Mucosa of gallbladder (tissue), 1 donor: ENCODE results near the gene DUSP16. TPM values are rescaled to one million over a fixed set of nuclear protein-coding genes. Genes with fewer than 3 reads are reported as not detected.
A peak's percentile ranks its signal among the peaks of the same experiment; 100 is the strongest.
"Not testable (repeated sequence)": the region's sequence is repeated elsewhere in the genome, so short reads cannot be mapped to it uniquely, and the experiment has no call there.

Source experiments
- DNase-seq: peaks from one replicate; pipeline ENCODE4 v3.0.0-alpha.2; 2020; ENCODE audit warnings: low spot score
- total RNA-seq: library from RNA; stranded (reverse); gene quantifications from one replicate; pipeline ENCODE4 v1.2.1, GENCODE V29; 2021
- donor health status: DM: no; HTN: no; CAD: no.

DUSP16 gene, protein sequence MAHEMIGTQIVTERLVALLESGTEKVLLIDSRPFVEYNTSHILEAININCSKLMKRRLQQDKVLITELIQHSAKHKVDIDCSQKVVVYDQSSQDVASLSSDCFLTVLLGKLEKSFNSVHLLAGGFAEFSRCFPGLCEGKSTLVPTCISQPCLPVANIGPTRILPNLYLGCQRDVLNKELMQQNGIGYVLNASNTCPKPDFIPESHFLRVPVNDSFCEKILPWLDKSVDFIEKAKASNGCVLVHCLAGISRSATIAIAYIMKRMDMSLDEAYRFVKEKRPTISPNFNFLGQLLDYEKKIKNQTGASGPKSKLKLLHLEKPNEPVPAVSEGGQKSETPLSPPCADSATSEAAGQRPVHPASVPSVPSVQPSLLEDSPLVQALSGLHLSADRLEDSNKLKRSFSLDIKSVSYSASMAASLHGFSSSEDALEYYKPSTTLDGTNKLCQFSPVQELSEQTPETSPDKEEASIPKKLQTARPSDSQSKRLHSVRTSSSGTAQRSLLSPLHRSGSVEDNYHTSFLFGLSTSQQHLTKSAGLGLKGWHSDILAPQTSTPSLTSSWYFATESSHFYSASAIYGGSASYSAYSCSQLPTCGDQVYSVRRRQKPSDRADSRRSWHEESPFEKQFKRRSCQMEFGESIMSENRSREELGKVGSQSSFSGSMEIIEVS
- 65.9 TPM for total RNA-seq

DNA sequence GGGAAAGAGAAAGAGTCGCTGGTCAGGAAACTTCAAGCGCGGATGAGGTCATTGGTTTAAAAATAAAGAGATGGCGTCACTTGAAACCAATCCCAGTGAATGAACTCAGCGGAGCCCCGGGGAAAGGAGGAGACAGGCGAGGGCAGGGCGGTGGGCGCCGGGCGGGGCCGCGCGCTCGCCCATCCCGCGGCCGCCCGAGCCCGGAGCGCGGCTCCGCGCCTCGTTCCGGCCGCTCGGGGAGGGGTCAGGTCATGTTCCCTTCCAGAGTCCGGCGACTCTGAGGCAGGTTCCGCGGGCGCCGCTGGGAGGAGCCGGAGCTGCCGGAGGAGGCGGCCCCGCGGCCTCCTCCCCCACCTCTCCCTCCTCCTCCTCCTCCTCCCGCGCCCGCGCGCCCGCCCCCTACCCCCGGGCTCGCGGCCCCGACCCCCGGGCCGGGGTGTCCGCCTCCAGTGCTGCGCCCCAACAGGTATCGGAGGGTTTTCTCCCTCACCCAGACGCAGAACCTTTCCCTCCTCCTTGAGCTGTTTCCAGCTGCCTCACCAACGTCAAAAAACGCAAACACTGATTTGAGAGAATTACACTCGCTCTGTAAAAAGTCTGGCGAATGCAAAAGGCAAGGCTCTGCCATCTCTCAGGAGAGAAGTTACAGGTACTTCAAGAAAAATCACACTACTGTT lies at the start of gene DUSP16:
TSS of gene DUSP16 (minus strand) at position 279 of the 677 bp plus-strand sequence. CDS start 41,765 bp downstream, outside the sequence.
- peak; percentile 94 for DNase-seq

DNA sequence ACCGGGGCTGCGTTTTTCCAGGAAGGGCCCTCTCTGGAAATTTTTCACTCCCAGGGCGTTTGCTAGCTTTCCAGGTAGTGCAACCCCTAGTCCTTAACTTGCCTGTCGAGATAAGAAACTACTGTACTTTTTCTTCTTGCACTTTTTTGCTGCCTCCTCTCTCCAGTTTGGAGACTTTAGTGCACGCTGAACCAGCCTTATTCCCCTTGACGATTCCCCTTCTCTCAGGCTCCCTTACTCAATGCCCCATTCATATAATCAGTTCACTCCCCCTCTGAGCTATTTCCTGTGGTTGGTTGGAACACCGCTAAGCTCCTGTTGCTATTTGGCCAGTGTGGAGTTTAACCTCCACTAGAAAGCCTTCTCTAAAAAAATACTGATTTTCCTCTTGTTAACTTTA lies 49.7 kb upstream of the DUSP16 start:
- no peak for DNase-seq

DNA sequence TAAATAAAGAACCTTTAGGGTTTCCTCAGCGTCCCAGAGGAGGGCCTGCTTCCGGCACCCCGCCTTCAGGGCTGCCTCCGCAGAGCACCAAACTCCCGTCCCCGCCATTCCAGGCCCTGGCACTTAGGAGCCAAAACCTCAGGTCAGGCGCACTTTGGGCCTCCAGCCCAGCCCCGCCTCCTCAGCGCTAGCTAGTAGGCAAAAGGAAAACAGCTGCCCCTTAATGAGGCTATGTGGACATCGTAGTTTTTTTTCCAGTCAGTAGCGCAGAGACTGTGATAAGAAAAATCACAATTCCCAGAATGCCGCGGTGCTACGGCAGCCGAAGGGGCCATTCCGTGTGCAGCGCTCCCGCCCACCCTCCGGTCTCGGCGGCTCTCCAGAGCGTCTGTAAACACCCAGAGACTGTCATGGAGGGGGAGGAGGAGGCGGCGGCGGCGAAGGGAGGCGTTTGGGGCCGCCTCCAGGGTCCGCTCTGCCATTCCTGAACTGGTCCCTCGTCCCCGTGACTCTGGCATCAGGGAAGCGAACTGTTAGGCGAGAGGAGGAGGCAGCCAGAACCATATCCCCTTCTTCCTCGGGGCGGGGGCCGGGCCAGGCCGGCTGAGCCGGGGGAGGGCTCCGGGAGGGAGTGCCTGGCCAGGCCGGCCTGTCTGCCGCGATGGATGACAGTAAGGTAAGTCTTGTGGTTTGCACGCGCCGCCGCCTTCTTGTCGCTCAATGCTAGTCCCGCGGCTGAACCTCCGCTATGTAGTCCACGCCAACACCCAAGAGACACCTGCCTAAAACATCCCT lies 49.0 kb upstream of the DUSP16 start, which contains the start of gene CREBL2:
TSS of gene CREBL2 (plus strand) at position 365 of the 795 bp plus-strand sequence. CDS start at position 662, 297 bp downstream.
- peak; percentile 94 for DNase-seq

DNA sequence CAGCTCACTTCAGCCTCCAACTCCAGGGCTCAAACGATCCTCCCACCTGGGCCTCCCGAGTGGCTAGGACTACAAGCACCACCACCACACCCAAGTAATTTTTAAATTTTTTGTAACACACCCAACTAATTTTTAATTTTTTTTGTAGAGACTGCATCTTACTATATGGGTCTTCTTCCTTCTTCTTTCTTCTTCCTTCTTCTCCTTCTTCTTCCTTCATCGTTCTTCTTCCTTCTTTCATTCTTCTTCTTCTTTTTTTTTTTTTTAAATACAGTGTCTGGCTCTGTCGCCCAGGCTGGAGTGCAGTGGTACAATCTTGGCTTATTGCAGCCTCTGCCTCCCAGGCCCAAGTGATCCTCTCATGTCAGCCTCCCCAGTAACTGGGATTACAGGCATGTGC lies 48.0 kb upstream of the DUSP16 start:
- no peak for DNase-seq

DNA sequence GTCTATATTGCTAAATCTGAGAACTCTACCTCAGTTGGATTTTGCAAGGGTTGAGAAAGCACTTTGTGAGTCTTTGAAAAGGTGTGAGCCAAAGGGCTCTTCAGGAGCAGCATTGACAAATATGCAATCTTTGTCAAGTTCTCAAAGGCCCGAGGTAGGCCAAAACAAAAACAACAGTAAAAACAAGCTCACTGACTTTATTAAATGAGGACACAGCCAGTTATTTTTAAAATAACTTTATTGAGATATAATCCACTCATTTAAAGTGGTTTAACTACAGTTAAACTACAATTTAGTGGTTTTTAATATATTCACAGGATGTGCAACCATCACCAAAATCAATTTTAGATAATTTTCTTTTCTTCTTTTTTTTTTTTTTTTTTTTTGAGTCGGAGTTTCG lies 47.0 kb upstream of the DUSP16 start:
- no peak for DNase-seq

DNA sequence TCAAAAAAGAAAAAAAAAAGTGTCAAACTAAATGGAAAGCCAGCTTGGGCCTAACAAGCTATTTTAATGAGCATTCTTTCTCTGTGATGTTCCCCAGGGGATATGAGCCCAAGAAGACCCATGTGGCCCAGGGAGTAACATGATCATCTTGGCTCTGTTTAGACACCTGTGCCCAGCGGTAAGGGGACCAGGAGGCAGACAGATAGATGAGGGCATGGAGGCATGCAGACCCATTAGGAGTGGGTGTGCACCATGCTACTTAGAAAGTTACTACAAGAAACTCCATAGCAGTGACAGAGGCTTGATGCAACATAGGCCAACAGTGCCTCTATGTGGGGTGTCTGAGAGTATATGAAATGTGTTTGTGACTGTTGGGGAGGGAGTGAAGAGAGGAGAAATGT lies 45.9 kb upstream of the DUSP16 start:
- no peak for DNase-seq

DNA sequence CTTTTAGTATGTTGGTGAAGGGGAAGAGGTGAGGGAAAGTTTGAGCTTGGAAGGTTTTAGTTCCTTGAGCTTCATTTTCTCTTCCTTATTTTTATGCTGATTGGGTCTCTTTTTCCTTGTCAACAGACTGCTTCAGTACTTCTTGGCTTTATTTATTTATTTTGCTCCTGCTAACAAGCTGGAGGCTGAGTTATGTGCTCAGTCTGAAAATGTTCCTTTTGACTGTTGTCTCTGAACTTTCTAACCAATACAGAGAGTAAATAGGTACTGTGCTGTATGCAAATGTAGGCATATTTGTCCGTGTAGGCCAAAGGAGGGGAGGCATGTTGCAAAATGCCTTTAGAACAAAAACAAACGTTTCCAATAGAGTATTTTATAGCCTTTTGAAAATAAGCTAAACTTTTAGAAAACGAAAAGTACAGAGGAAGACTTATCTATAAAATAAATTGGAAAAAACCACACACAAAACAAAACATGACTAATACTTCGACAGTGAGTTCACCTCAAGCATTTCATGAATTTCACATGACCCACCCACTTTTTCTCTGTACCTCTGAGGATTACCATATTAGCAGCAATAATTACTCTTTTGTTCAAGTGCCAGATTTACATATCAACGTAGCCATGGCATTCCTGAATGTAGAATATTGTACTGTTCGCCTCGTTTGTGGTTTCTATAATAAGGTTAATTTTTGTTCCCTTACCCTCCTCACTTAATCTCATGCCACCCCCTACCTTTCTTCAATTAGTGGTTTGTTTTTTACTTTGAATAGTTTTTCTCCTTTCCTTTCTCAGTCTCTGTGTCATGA lies 44.3 kb upstream of the DUSP16 start:
- DNase-seq = no peak

DNA sequence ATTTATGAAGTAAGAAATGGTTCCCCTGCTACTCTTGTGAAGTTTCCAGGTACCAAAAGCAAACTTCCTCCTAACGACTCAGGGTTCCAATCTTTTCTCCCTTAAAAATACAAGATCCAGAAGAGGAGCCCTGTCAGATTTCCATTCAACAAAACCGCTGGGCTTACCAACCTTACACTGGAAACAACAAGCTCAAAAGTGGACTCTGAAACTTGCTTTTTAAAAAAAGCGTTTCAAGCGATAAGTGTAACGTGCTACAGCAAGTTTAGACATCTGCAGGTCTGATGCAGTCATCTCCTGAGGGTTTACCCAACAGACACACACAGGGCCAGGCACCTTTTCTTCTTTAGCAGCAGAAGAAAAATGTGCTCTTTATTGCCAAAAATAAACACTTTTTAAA lies 42.1 kb upstream of the DUSP16 start:
- DNase-seq = no peak

DNA sequence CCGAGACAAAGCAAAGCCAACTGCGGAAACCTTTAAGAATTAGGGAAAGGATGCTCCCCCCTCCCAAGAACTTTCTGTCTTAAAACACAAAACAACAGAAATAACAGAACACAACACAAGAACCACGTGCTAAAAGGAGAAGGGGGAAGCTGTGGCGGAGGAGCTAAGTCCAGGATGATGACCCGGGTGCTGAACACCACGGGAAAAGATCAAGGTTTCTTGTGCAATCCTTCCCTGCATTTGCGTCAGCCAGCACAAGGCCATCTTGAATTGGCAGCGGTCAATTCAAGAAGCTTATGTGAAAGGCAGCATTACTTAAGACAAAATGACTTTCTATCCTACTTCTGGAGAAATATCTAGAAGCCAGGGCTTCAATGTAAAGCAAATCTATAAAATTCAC lies 38.0 kb upstream of the DUSP16 start:
- peak; percentile 38 for DNase-seq

DNA sequence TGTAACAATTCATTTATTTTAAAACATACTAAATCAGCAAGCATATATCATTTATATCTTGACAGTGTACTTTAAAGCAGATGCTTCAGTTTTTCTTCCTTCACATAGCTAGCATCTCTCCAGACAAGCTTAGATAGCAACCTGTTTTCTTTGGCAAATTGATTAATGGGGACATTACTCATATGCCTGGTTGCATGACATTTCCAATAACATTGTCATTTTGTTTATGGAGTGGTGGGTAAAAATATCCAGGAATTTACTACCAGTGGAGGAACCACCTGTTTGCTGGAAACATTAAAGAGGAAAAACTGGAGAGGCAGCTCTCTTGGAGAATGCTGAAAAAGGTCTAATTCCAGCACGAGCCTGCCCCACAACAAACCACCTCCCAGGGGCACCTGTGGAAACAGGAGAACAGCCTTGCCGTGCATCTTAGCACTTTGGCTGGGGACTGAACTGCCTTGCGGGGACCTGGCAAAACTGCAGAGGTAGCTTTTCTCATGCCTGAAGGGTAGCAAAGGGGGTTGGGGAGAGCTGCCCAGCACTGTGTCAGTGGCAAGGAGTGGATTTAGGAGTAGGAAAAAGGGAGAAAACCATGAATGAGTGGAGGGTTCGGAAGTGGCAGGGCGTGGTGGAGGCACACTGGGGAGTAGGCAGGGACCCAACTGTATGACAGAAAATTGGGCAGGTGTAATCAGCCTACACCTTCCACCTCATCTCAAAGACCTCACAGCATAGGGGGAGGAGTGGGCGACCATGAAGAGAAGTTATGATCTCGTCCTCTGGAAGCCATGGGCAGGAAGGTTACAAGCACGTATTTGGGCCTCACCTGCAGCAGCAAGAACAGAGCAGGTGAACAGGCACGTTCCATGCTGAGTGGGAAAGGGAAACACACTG lies 37.3 kb upstream of the DUSP16 start:
- DNase-seq = no peak

DNA sequence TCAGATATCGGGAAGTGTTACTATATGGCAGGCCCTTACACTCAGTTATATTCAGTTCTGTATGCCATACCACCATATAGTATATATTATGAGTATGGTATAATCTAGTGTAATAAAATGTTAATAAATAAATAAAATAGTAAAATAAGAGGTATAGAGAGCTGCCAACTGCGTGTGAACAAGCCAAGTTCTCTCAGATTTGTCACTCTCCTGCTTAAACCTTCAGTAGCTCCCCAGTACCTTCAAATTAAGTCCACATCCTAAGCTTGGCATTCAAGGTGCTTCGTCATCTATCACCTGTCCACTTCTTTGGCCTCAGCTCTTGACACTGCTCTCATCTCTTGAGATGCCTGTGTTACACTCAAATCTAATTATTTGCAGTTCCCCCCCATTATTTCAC lies 36.2 kb upstream of the DUSP16 start:
- DNase-seq = no peak

DNA sequence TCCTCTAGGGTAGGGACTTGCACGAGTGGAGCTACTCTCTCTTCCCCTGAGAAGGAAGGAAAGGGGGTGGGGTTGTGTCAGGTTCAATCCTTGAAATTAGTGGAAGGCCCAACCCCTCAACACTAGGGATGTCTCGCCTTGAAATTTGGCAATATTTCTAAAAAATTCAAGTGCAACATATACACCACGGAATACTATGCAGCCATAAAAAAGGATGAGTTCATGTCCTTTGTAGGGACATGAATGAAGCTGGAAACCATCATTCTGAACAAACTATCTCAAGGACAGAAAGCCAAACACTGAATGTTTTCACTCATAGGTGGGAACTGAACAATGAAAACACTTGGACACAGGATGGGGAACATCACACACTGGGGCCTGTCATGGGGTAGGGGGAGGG lies 33.9 kb upstream of the DUSP16 start:
- DNase-seq = not testable (repeated sequence)

DNA sequence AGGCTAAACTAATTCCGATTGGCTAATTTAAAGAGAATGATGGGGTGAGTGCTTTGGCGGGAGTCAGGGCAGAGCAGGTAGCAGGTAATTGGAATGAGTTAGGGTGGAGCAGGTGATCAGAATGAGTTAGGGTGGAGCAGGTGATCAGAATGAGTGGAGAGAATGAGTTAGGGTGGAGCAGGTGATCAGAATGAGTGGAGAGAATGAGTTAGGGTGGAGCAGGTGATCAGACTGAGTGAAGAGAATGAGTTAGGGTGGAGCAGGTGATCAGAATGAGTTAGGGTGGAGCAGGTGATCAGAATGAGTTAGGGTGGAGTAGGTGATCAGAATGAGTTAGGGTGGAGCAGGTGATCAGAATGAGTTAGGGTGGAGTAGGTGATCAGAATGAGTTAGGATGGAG lies 33.3 kb upstream of the DUSP16 start:
- not testable (repeated sequence) for DNase-seq

DNA sequence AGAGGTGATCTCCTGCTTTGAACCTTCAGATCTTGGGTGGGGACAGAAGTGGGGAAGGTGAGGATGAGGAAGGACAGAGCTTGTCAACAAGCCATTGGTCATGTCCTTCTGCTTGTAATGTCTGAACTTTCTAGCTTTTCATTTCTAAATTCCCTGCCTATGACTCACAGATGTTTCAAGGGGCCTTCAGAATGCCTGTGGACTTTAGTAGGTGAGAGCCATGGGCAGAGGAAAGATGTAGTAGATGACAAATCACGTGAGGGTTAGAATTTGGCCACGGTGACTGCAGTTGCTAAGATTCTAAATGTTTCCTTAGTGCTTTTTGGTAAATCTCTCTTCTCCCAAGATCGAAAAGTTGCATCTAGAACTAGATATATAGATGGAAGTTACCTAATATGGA lies 30.3 kb upstream of the DUSP16 start:
- DNase-seq = no peak

DNA sequence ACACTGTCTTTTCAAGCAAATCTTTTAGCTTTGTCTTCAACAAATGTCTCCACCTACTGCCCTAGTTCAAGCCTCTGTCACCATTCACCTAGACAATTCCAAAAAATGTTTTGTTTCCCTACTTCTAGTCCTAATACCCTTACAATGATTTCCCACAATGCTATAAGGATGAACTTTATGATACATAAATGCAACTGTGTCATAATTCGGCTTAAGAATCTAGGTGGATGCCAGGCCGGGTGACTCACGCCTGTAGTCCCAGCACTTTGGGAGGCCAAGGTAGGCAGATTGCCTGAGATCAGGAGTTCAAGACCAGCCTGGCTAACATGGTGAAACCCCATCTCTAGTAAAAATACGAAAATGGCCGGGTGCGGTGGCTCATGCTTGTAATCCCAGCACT lies 28.3 kb upstream of the DUSP16 start:
- DNase-seq = no peak

DNA sequence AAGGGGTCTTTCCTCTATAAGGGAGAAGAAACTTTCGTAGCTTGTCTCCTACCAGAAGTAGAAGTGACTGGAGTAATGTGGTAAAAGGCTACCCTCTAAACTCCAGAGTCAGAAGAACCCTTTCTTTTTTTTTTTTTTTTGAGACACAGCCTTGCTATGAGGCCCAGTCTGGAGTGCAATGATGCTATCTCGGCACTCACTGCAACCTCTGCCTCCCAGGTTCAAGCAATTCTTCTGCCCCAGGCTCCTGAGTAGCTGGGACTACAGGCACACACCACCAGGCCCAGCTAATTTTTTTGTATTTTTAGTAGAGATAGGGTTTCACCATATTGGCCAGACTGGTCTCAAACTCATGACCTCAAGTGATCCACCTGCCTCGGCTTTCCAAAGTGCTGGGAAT lies 25.8 kb upstream of the DUSP16 start:
- not testable (repeated sequence) for DNase-seq

DNA sequence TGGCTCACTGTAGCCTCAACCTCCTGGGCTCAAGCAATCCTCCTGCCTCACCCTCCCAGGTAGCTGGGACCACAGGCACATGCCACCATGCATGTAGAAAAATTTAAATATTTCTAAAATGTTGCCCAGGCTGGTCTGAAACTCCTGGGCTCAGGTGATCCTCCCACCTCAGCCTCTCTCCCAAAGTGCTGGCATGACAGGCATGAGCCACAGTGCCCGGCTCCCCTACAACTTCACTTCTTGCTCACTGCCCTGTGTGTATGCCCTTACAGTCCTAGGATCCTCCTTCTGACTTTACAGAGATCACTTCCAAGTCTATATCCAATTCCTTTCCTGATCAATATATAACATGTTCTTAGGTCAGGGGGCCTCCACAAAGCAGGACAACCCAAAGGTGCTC lies 25.2 kb upstream of the DUSP16 start:
- DNase-seq = no peak

DNA sequence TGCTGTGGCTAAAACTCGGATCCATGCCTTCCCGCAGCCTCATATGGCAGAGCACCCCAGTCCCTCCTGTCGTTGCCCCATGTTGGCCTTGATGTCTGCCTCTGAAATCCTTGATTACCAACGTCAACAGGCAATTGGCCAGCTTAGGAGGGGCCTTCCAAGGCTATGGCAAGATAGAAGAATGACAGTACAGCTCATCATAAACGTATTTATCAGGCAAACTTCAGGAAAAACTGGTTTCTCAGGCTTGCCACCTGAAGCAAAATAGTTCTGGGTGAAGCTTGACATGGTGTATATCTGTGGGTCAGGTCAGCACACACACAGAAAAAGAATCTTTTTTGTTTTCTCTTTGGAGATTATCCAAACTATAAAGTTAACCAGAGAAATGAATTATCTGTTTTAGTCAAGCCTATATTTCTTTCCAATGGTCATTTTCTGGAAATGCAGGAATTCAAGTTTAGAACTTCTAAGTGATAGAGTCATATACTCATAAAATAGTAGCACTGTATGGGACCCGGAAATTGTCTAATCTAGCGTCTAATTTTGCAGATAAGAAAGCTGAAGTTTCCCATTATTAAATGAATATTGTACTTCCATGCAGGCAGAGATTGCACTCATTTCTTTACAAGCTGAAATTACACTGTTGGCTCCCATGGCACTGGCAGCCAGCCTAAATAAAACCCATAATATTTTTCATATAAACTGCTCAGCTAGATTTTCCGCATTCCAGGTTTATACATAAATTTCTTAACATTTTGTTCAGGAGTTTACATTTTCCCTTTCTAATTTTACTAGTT lies 24.4 kb upstream of the DUSP16 start:
- DNase-seq = no peak
